Measurements from ENCODE around the gene CNTN5.

Gene CNTN5

GRCh38 chr11:99706848-99707247 lies 686.1 kb downstream of the CNTN5 start:
- Histone ChIP-seq H3K4me3 (no peak overlapping the region), H3K27ac (no peak overlapping the region)
- TF ChIP-seq CTCF (IDR thresholded peaks at IDR 0.05) = no peak
- no peak for DNase-seq (ENCODE audit: low spot score)

- no peak for TF ChIP-seq CTCF (IDR thresholded peaks at IDR 0.05)
- no peak for DNase-seq (ENCODE audit: low spot score)
- Histone ChIP-seq H3K27ac (no peak overlapping the region), H3K4me3 (no peak overlapping the region)
These were observed 688.4 kb downstream of the CNTN5 start for GRCh38 chr11:99708928-99709672.

- no peak for TF ChIP-seq CTCF (IDR thresholded peaks at IDR 0.05)
- no peak overlapping the region for H3K27ac ChIP-seq
- no peak for DNase-seq (ENCODE audit: low spot score)
- H3K4me3 ChIP-seq = no peak overlapping the region
These were observed 695.6 kb downstream of the CNTN5 start for GRCh38 chr11:99716302-99716701.

- Histone ChIP-seq H3K27ac (no peak overlapping the region), H3K4me3 (no peak overlapping the region)
- no peak for TF ChIP-seq CTCF (IDR thresholded peaks at IDR 0.05)
- no peak for DNase-seq (ENCODE audit: low spot score)
These were observed 697.5 kb downstream of the CNTN5 start for GRCh38 chr11:99718291-99718690.

GRCh38 chr11:99739464-99740089 lies 718.8 kb downstream of the CNTN5 start:
- H3K4me3 ChIP-seq = no peak overlapping the region
- no peak for TF ChIP-seq CTCF (IDR thresholded peaks at IDR 0.05)
- no peak overlapping the region for H3K27ac ChIP-seq
- DNase-seq (ENCODE audit: low spot score) = no peak

- TF ChIP-seq CTCF (IDR thresholded peaks at IDR 0.05) = no peak
- no peak for DNase-seq (ENCODE audit: low spot score)
- no peak overlapping the region for H3K27ac ChIP-seq
- H3K4me3 ChIP-seq = no peak overlapping the region
These were observed 721.8 kb downstream of the CNTN5 start for GRCh38 chr11:99742501-99742900.

GRCh38 chr11:99759787-99760186 lies 739.0 kb downstream of the CNTN5 start:
- DNase-seq (ENCODE audit: low spot score) = no peak
- no peak for TF ChIP-seq CTCF (IDR thresholded peaks at IDR 0.05)
- H3K27ac ChIP-seq = no peak overlapping the region
- H3K4me3 ChIP-seq = no peak overlapping the region

Measured in coronary artery (tissue), 2 donors.